Prostate gland (tissue), 2 donors: ENCODE data around the gene RCAN3.

Source experiments
- POLR2A ChIP-seq: fragments of 450-650 bp; IDR thresholded peaks from one replicate; pipeline ENCODE4 v1.6.1; 2016; ENCODE audit warnings: antibody characterized with exemption, mild to moderate bottlenecking
- TF ChIP-seq, protein P1 (sequence below), 4 experiments: fragments of 200-600 bp in 2 of 4; fragments of 450-650 bp in 2 of 4; sonication (generic) in 2 of 4; IDR thresholded peaks; 1 replicate in 3 of 4; 2 replicates in 1 of 4; pipeline ENCODE4 v1.5.1; 2016 to 2019; ENCODE audit warnings: antibody characterized with exemption in 4 of 4, mild to moderate bottlenecking in 2 of 4, moderate library complexity in 2 of 4

DNA sequence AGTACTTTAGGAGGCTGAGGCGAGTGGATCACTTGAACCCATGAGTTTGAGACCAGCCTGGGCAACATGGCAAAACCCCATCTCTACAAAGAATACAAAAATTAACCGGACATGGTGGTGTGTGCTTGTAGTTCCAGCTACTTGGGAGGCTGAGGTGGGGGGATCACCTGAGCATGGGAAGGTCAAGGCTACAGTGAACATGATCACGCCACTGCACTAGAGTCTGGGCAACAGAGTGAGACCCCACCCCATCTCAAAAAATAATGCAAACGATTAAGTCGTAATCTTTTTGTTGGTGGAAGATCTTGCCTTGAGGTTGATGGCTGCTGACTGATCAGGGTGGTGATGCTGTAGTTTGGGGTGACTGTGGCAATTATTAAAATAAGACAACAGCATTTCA is 6.3 kb downstream of the RCAN3 start:
- TF ChIP-seq POLR2A, result no peak
- TF ChIP-seq, protein P1, sequence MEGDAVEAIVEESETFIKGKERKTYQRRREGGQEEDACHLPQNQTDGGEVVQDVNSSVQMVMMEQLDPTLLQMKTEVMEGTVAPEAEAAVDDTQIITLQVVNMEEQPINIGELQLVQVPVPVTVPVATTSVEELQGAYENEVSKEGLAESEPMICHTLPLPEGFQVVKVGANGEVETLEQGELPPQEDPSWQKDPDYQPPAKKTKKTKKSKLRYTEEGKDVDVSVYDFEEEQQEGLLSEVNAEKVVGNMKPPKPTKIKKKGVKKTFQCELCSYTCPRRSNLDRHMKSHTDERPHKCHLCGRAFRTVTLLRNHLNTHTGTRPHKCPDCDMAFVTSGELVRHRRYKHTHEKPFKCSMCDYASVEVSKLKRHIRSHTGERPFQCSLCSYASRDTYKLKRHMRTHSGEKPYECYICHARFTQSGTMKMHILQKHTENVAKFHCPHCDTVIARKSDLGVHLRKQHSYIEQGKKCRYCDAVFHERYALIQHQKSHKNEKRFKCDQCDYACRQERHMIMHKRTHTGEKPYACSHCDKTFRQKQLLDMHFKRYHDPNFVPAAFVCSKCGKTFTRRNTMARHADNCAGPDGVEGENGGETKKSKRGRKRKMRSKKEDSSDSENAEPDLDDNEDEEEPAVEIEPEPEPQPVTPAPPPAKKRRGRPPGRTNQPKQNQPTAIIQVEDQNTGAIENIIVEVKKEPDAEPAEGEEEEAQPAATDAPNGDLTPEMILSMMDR (IDR thresholded peaks at IDR 0.05), result no peak
